HepG2 (cell line): ENCODE results near the gene ACCS. TPM values are rescaled to one million over a fixed set of nuclear protein-coding genes. Genes with fewer than 3 reads are reported as not detected.

ENCODE experiments used
- ATAC-seq: fragments of 200-7000 bp; cut with Tn5 transposase; 3 replicates; pipeline ENCODE4 v1.9.1; 2020; ENCODE audit warnings: mild to moderate bottlenecking, moderate library complexity
- BruUV-seq: library from RNA; stranded (reverse); fragments of 400-500 nt; replicated peaks from 2 replicates; lab custom pipeline; 2021; lab: Mats Ljungman, UMichigan
- CTCF ChIA-PET: fragments of 300-600 bp; formaldehyde crosslinking; extraction: SDS; loops from one replicate; lab custom pipeline; 2021; ENCODE audit warnings: low total read pairs, inconsistent platforms, low intra/inter-chr PET ratio; lab: Yijun Ruan, JAX
- POLR2A ChIA-PET: fragments of 350-600 bp; sonication (Branson Sonifier 250); formaldehyde crosslinking; loops from one replicate; lab custom pipeline; 2020; ENCODE audit warnings: antibody characterized with exemption, inconsistent platforms; lab: Yijun Ruan, JAX
- DNase-seq: peaks from one replicate; pipeline ENCODE4 v3.0.0-alpha.2; 2015; ENCODE audit warnings: low spot score
- FAIRE-seq: peaks from 3 replicates; lab custom pipeline; 2011; peaks lifted over from hg19 to GRCh38; lab: Jason Lieb, UNC
- H2AFZ ChIP-seq: one replicate; pipeline ENCODE4 v1.6.1; 2011; ENCODE audit warnings: low read length, inconsistent platforms
- H3K27ac ChIP-seq: fragments of 300-600 bp; 3 replicates; pipeline ENCODE4 v1.8.0; 2011; ENCODE audit warnings: mixed run types, mild to moderate bottlenecking, mixed read lengths, low read length, inconsistent platforms; ENCODE audit not compliant: insufficient read depth; ENCODE audit errors: extremely low read length
- H3K27me3 ChIP-seq, 2 experiments: fragments of 200-600 bp in 1 of 2; 2 replicates in 1 of 2; 3 replicates in 1 of 2; pipeline versions ENCODE4 v1.6.0 to v1.8.0; 2011; ENCODE audit warnings: low read length in 2 of 2, mild to moderate bottlenecking in 2 of 2, moderate library complexity in 2 of 2, inconsistent platforms in 1 of 2; ENCODE audit not compliant: insufficient read depth in 2 of 2, control insufficient read depth in 1 of 2
- H3K36me3 ChIP-seq, 2 experiments: fragments of 200-600 bp in 1 of 2; replicated peaks in 1 of 2; 2 replicates in 1 of 2; 3 replicates in 1 of 2; pipeline versions ENCODE4 v1.5.1 to v1.8.0; 2011; ENCODE audit warnings: low read length in 2 of 2, inconsistent platforms in 1 of 2; ENCODE audit not compliant: insufficient read depth in 2 of 2, control insufficient read depth in 1 of 2
- H3K4me1 ChIP-seq: 2 replicates; pipeline ENCODE4 v1.5.1; 2012; ENCODE audit warnings: low read length, inconsistent platforms; ENCODE audit not compliant: insufficient read depth
- H3K4me2 ChIP-seq: 2 replicates; pipeline ENCODE4 v1.6.0; 2011; ENCODE audit warnings: low read depth, low read length, inconsistent platforms
- H3K4me3 ChIP-seq, 3 experiments: fragments of 200-600 bp in 1 of 3; sonication (generic), shearing (Covaris generic) in 1 of 3; replicated peaks in 1 of 3; 2 replicates each; pipeline ENCODE4 v1.5.1; 2011 to 2016; ENCODE audit warnings: low read length in 3 of 3, inconsistent platforms in 2 of 3, low read depth in 2 of 3, mild to moderate bottlenecking in 2 of 3, control low read depth in 1 of 3, mixed read lengths in 1 of 3; ENCODE audit not compliant: insufficient read depth in 1 of 3
- H3K79me2 ChIP-seq: one replicate; pipeline ENCODE4 v1.6.1; 2011; ENCODE audit warnings: low read length, inconsistent platforms; ENCODE audit not compliant: insufficient read depth
- H3K9ac ChIP-seq: 2 replicates; pipeline ENCODE4 v1.6.0; 2011; ENCODE audit warnings: mild to moderate bottlenecking, low read depth, low read length, inconsistent platforms; ENCODE audit not compliant: insufficient read depth
- H3K9me3 ChIP-seq: 2 replicates; pipeline ENCODE4 v1.5.1; 2012; ENCODE audit warnings: mild to moderate bottlenecking, low read length
- H4K20me1 ChIP-seq: 2 replicates; pipeline ENCODE4 v1.6.0; 2011; ENCODE audit warnings: inconsistent platforms, mild to moderate bottlenecking, low read length, moderate library complexity; ENCODE audit not compliant: insufficient read depth
- BORCS8-MEF2B ChIP-seq: sonication (generic); formaldehyde crosslinking; IDR thresholded peaks from 2 replicates; pipeline ENCODE4 v1.8.0; 2022; ENCODE audit warnings: mild to moderate bottlenecking, missing genetic modification reagents
- CAMTA2 ChIP-seq: sonication (generic); formaldehyde crosslinking; IDR thresholded peaks from 2 replicates; pipeline ENCODE4 v1.4.0; 2020; ENCODE audit warnings: mild to moderate bottlenecking, missing genetic modification reagents, borderline replicate concordance
- HCFC1 ChIP-seq: fragments of 150-350 bp; IDR thresholded peaks from 2 replicates; pipeline ENCODE4 v1.6.1; 2014; ENCODE audit warnings: low read depth, low read length
- IRF2 ChIP-seq: IDR thresholded peaks from 2 replicates; pipeline ENCODE4 v1.6.1; 2018; ENCODE audit warnings: missing genetic modification reagents, missing compliant biosample characterization
- MLLT10 ChIP-seq: sonication (generic); formaldehyde crosslinking; IDR thresholded peaks from 2 replicates; pipeline ENCODE4 v1.4.0; 2020; ENCODE audit warnings: missing genetic modification reagents
- SIN3A ChIP-seq: IDR thresholded peaks from 2 replicates; pipeline ENCODE4 v1.6.1; 2011; ENCODE audit warnings: low read depth, mild to moderate bottlenecking, control low read depth, low read length, borderline replicate concordance
- SMARCC2 ChIP-seq: fragments of 450-650 bp; IDR thresholded peaks from 2 replicates; pipeline ENCODE4 v1.6.1; 2017; ENCODE audit warnings: antibody characterized with exemption, mild to moderate bottlenecking
- SMC3 ChIP-seq: IDR thresholded peaks from 2 replicates; pipeline ENCODE4 v1.6.1; 2011; ENCODE audit warnings: low read length, improper control_type of control experiment
- ZKSCAN1 ChIP-seq: fragments of 150-350 bp; IDR thresholded peaks from 2 replicates; pipeline ENCODE4 v1.6.1; 2014; ENCODE audit warnings: low read length
- ZMYM2 ChIP-seq: sonication (generic); formaldehyde crosslinking; IDR thresholded peaks from 2 replicates; pipeline ENCODE4 v1.8.0; 2022; ENCODE audit warnings: mild to moderate bottlenecking, missing genetic modification reagents
- ZNF296 ChIP-seq: sonication (generic); formaldehyde crosslinking; conservative IDR thresholded peaks from 2 replicates; pipeline ENCODE4 v1.5.0; 2020; ENCODE audit warnings: mild to moderate bottlenecking, missing genetic modification reagents
- ZNF772 ChIP-seq: sonication (generic); formaldehyde crosslinking; IDR thresholded peaks from 2 replicates; pipeline ENCODE4 v1.5.0; 2020; ENCODE audit warnings: mild to moderate bottlenecking, missing genetic modification reagents
- ZNF879 ChIP-seq: sonication (generic); formaldehyde crosslinking; IDR thresholded peaks from 2 replicates; pipeline ENCODE4 v1.8.1; 2023; ENCODE audit warnings: missing genetic modification reagents
- ZSCAN29 ChIP-seq: sonication (generic); formaldehyde crosslinking; conservative IDR thresholded peaks from 2 replicates; pipeline ENCODE4 v1.4.0; 2020; ENCODE audit warnings: mild to moderate bottlenecking, missing genetic modification reagents
- WGBS: methylation state at CpG from one replicate; pipeline ENCODE4 v1.1.6; 2017; ENCODE audit warnings: low lambda C conversion rate; 5-methylcytosine and 5-hydroxymethylcytosine counted together
- in situ Hi-C: cut with HindIII; loops from 2 replicates; pipeline ENCODE4 v1.10.0; 2017; ENCODE audit warnings: low pct_unique_long_range_greater_than_20kb; ENCODE audit not compliant: extremely low pct_ligation_motif_present
- intact Hi-C: fragments of 100-400 bp; cut with micrococcal nuclease; formaldehyde crosslinking; loops from one replicate; pipeline ENCODE4 v1.10.0; 2022; ENCODE audit not compliant: unreplicated experiment
- polyA plus RNA-seq, 8 experiments: library from polyadenylated mRNA; depleted of rRNA in 3 of 8; stranded (reverse) in 7 of 8; unstranded in 1 of 8; fragments of >200 nt; fragmentation: Illumina TruSeq in 4 of 8; extraction: Trizol in 4 of 8; gene quantifications; 2 replicates each; pipeline versions ENCODE4 v1.2.1 to v1.2.3, GENCODE V29; 2011 to 2016; ENCODE audit warnings: low read depth in 4 of 8, missing spikeins in 1 of 8, mixed read lengths in 1 of 8; ENCODE audit not compliant: insufficient read depth in 1 of 8
- total RNA-seq, 5 experiments: library from RNA; depleted of rRNA; stranded (reverse); fragments of >200 nt; fragmentation: Illumina TruSeq; extraction: Trizol; gene quantifications; 2 replicates each; pipeline ENCODE4 v1.2.3, GENCODE V29; 2016; ENCODE audit warnings: low read depth in 1 of 5
- TF ChIP-seq, protein P1 (sequence below): sonication (generic); formaldehyde crosslinking; IDR thresholded peaks from 2 replicates; pipeline ENCODE4 v1.5.0; 2020; ENCODE audit warnings: missing genetic modification reagents, mild to moderate bottlenecking, borderline replicate concordance

The ACCS gene
- total and polyA plus RNA-seq, 2 of the 13 experiments (the other 11 are each of a cell fraction or from before 2014, with no cell fraction given) = 0.55 to 0.59 TPM

- Histone ChIP-seq H2AFZ (no peak overlapping the region), H3K4me2 (no peak overlapping the region), H3K4me1 (0 out of 2 replicates have a peak, but pooled peaks cover 13% of the 10 kb centered on the region), H3K9me3 (no peaks in the 10 kb centered on the region), H3K27ac (no peak overlapping the region), H3K27me3 (peaks cover 0 to 8% of the 10 kb centered on the region in 2 experiments; a peak in 2 of 5 replicates), H3K9ac (no peak overlapping the region), H3K36me3 (no peaks in the 10 kb centered on the region), H3K79me2 (no peaks in the 10 kb centered on the region), H4K20me1 (no peaks in the 10 kb centered on the region), H3K4me3 (no peak overlapping the region)
- no peak for DNase-seq
- 5% methylated on average over 1 of the region's 4 CpGs for WGBS
- ATAC-seq = no peak
- no TSS peak for BruUV-seq
- no peak for FAIRE-seq
- TF ChIP-seq ZSCAN29 (CRISPR knock-in tag) (no peak), BORCS8-MEF2B (no peak), HCFC1 (no peak), ZKSCAN1 (no peak), ZNF879 (CRISPR knock-in tag) (no peak), CAMTA2 (CRISPR knock-in tag) (no peak), ZMYM2 (CRISPR knock-in tag) (no peak), ZNF296 (no peak), SIN3A (no peak), SMARCC2 (no peak), ZNF772 (CRISPR knock-in tag) (no peak), MLLT10 (CRISPR knock-in tag) (no peak), SMC3 (no peak), IRF2 (CRISPR knock-in tag) (no peak)
- TF ChIP-seq, protein P1, sequence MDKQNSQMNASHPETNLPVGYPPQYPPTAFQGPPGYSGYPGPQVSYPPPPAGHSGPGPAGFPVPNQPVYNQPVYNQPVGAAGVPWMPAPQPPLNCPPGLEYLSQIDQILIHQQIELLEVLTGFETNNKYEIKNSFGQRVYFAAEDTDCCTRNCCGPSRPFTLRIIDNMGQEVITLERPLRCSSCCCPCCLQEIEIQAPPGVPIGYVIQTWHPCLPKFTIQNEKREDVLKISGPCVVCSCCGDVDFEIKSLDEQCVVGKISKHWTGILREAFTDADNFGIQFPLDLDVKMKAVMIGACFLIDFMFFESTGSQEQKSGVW (CRISPR knock-in tag) = no peak
- POLR2A ChIA-PET = no interaction called here
- in situ Hi-C loops = no loop called here
- CTCF ChIA-PET = no interaction called here
- intact Hi-C loops = no loop called here
Observed at GRCh38 chr11:44065161-44065661, 859 bp upstream of the ACCS start.
